ENCODE data around the gene GATA5.

GATA5 gene

GRCh38 chr20:62457098-62457497 lies 18.7 kb downstream of the GATA5 start:
- DNase-seq (ENCODE audit: low read depth), result no peak
- TF ChIP-seq, protein P1, sequence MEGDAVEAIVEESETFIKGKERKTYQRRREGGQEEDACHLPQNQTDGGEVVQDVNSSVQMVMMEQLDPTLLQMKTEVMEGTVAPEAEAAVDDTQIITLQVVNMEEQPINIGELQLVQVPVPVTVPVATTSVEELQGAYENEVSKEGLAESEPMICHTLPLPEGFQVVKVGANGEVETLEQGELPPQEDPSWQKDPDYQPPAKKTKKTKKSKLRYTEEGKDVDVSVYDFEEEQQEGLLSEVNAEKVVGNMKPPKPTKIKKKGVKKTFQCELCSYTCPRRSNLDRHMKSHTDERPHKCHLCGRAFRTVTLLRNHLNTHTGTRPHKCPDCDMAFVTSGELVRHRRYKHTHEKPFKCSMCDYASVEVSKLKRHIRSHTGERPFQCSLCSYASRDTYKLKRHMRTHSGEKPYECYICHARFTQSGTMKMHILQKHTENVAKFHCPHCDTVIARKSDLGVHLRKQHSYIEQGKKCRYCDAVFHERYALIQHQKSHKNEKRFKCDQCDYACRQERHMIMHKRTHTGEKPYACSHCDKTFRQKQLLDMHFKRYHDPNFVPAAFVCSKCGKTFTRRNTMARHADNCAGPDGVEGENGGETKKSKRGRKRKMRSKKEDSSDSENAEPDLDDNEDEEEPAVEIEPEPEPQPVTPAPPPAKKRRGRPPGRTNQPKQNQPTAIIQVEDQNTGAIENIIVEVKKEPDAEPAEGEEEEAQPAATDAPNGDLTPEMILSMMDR (IDR thresholded peaks at IDR 0.05; ENCODE audit: control insufficient read depth, extremely low read depth, insufficient read depth), result no peak
- H3K4me3 ChIP-seq (ENCODE audit: low read depth, low read length), result no peak overlapping the region

GRCh38 chr20:62455929-62456328 lies 19.9 kb downstream of the GATA5 start:
- DNase-seq (ENCODE audit: low read depth), result no peak
- TF ChIP-seq, protein P1 (IDR thresholded peaks at IDR 0.05; ENCODE audit: control insufficient read depth, extremely low read depth, insufficient read depth), result no peak
- H3K4me3 ChIP-seq (ENCODE audit: low read depth, low read length), result no peak overlapping the region

DNA sequence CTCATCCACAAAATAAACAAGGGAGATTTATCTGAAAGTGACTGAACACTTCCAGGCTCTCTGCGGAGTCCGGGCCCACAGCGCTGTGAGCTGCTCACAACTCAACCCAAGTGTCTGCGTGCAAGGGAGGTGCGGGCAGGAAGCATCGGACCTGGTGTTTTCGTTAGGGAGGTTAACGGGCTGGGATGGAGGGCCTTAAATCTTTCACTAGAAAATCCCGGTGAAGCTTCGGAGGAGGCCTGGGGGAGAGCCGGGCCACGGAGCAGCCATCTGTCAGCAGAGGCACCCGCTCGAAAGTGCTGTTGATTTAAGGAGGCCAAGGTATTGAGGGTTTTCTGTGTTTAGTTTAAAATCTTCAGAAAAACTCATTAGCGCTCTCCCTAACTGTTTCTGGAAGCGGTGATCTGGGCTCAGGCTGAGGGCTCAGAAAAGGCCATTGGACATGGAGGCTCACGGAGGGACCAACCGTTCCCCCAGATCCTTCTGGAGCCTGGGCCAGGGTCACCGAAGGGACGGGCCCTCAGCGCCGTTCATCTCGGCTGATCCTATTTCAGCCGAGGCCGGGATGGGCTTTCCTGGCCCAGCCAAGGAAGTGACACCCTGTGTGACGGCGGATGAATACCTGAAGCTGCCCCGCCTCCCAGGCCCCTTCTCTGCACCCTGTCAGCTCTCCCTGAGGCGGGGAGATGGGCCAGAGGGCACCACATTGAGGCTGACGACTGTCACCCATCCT lies 20.7 kb downstream of the GATA5 start:
- no peak overlapping the region for H3K4me3 ChIP-seq (ENCODE audit: low read depth, low read length)
- no peak for DNase-seq (ENCODE audit: low read depth)
- TF ChIP-seq, protein P1 (IDR thresholded peaks at IDR 0.05; ENCODE audit: control insufficient read depth, extremely low read depth, insufficient read depth), result no peak

DNA sequence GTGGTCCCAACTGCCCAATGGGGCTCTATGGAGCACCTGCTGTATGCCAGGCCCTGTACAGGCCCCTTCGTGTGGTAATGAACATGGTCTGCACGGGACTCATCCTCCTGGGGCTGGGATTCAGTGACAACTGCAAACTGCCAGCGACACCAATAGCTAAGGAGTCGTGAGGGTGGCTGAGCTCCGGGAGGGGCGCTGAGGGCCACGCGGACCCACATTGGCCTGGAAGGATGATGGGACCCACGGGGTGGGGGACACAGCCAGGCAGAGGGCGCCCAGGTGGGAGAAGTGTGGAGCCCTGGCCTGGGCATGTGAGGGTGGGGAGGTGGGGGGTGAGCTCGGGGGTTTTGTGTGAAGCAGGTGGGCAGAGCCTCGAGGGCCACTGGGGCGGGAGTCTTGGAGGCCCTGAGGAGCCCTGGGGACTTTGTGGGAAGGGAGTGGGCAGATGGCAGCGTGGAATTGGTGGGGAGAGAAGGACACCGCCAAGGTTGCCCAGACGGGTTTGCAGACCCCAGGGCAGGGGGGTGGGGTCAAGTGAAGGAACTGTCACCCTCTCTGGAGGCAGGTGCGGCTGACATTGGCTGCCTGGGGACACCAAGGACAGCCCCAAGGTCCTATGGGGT lies 22.5 kb downstream of the GATA5 start:
- DNase-seq (ENCODE audit: low read depth), result no peak
- TF ChIP-seq, protein P1 (IDR thresholded peaks at IDR 0.05; ENCODE audit: control insufficient read depth, extremely low read depth, insufficient read depth), result no peak
- H3K4me3 ChIP-seq (ENCODE audit: low read depth, low read length), result no peak overlapping the region

GRCh38 chr20:62452475-62453095 lies 23.2 kb downstream of the GATA5 start:
- TF ChIP-seq, protein P1 (IDR thresholded peaks at IDR 0.05; ENCODE audit: control insufficient read depth, extremely low read depth, insufficient read depth), result no peak
- DNase-seq (ENCODE audit: low read depth), result no peak
- no peak overlapping the region for H3K4me3 ChIP-seq (ENCODE audit: low read depth, low read length)

- TF ChIP-seq, protein P1 (IDR thresholded peaks at IDR 0.05; ENCODE audit: control insufficient read depth, extremely low read depth, insufficient read depth), result no peak
- DNase-seq (ENCODE audit: low read depth), result no peak
- H3K4me3 ChIP-seq (ENCODE audit: low read depth, low read length), result no peak overlapping the region
These were observed 23.8 kb downstream of the GATA5 start for GRCh38 chr20:62451970-62452369.
